ENCODE results near the gene MARK1.

DNA sequence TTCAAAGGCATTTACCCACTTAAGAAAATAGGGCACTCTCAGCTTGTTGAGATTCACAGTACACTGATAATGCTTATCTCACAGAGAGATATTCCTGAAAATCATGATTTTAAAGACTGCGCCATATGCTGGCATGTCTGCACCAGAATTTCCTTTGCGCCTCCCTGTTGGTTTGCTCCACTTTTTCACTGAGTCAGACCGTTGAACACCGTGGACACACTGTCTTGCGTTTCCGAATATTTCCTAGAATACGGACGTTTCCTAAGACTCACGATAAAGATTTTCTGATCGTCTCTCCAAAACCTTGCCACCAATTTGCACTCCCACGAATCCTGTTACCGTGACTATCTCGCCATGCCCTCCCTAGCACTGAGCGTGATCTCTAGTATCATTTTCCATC lies 161.7 kb downstream of the MARK1 start:
- TF ChIP-seq, protein P1, sequence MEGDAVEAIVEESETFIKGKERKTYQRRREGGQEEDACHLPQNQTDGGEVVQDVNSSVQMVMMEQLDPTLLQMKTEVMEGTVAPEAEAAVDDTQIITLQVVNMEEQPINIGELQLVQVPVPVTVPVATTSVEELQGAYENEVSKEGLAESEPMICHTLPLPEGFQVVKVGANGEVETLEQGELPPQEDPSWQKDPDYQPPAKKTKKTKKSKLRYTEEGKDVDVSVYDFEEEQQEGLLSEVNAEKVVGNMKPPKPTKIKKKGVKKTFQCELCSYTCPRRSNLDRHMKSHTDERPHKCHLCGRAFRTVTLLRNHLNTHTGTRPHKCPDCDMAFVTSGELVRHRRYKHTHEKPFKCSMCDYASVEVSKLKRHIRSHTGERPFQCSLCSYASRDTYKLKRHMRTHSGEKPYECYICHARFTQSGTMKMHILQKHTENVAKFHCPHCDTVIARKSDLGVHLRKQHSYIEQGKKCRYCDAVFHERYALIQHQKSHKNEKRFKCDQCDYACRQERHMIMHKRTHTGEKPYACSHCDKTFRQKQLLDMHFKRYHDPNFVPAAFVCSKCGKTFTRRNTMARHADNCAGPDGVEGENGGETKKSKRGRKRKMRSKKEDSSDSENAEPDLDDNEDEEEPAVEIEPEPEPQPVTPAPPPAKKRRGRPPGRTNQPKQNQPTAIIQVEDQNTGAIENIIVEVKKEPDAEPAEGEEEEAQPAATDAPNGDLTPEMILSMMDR (IDR thresholded peaks at IDR 0.05) = no peak
- TF ChIP-seq EZH2 (IDR thresholded peaks at IDR 0.05) (no peak), EZH2phosphoT487 (IDR thresholded peaks at IDR 0.05) (no peak)
